Measurements from ENCODE around the gene CATSPERE.
A peak's percentile ranks its signal among the peaks of the same experiment; 100 is the strongest.
"Not testable (repeated sequence)": the region's sequence is repeated elsewhere in the genome, so short reads cannot be mapped to it uniquely, and the experiment has no call there.

Gene CATSPERE

GRCh38 chr1:244552336-244552735 lies 91.3 kb downstream of the CATSPERE start:
- FAIRE-seq, result no peak

- no peak for FAIRE-seq
Measured at GRCh38 chr1:244556263-244556662, 95.2 kb downstream of the CATSPERE start.

GRCh38 chr1:244557565-244557964 lies 96.5 kb downstream of the CATSPERE start:
- no peak for FAIRE-seq

GRCh38 chr1:244559561-244559960 lies 98.5 kb downstream of the CATSPERE start:
- no peak for FAIRE-seq

- not testable (repeated sequence) for FAIRE-seq
Measured at GRCh38 chr1:244562877-244563276, 101.8 kb downstream of the CATSPERE start.

GRCh38 chr1:244573768-244574167 lies 112.7 kb downstream of the CATSPERE start:
- FAIRE-seq, result no peak

- FAIRE-seq, result no peak
Measured at GRCh38 chr1:244576259-244576892, 115.3 kb downstream of the CATSPERE start.

- FAIRE-seq, result not testable (repeated sequence)
Measured at GRCh38 chr1:244578205-244578604, 117.1 kb downstream of the CATSPERE start.

GRCh38 chr1:244583358-244583982 lies 122.4 kb downstream of the CATSPERE start:
- FAIRE-seq, result no peak

GRCh38 chr1:244585867-244586266 lies 124.8 kb downstream of the CATSPERE start:
- FAIRE-seq, result no peak

GRCh38 chr1:244590670-244591069 lies 129.6 kb downstream of the CATSPERE start:
- no peak for FAIRE-seq

- no peak for FAIRE-seq
Measured at GRCh38 chr1:244598611-244599010, 137.5 kb downstream of the CATSPERE start.

- FAIRE-seq, result no peak
Measured at GRCh38 chr1:244599937-244600350, 138.9 kb downstream of the CATSPERE start.

GRCh38 chr1:244601336-244601735 lies 140.3 kb downstream of the CATSPERE start:
- FAIRE-seq, result no peak

GRCh38 chr1:244603498-244603897 lies 142.4 kb downstream of the CATSPERE start:
- FAIRE-seq, result peak; percentile 87

- no peak for FAIRE-seq
Measured at GRCh38 chr1:244605835-244606370, 144.8 kb downstream of the CATSPERE start.

- no peak for FAIRE-seq
Measured at GRCh38 chr1:244614113-244614836, 153.2 kb downstream of the CATSPERE start.

- FAIRE-seq, result no peak
Measured at GRCh38 chr1:244614879-244615278, 153.8 kb downstream of the CATSPERE start.

- FAIRE-seq, result no peak
Measured at GRCh38 chr1:244615301-244615700, 154.2 kb downstream of the CATSPERE start.

GRCh38 chr1:244626709-244627108 lies 165.6 kb downstream of the CATSPERE start:
- no peak for FAIRE-seq

- no peak for FAIRE-seq
Measured at GRCh38 chr1:244628789-244629188, 167.7 kb downstream of the CATSPERE start.

- FAIRE-seq, result no peak
Measured at GRCh38 chr1:244633140-244633539, 172.1 kb downstream of the CATSPERE start.

- no peak for FAIRE-seq
Measured at GRCh38 chr1:244634546-244634945, 173.5 kb downstream of the CATSPERE start.
